Peyer's patch (tissue), 4 donors: ENCODE data around the gene GMPPB.

ENCODE experiments used
- CTCF ChIP-seq, 6 experiments: fragments of 450-650 bp in 4 of 6; fragments of 200-600 bp in 2 of 6; sonication (generic) in 1 of 6; IDR thresholded peaks; one replicate each; pipeline ENCODE4 v1.5.1; 2017 to 2019; ENCODE audit warnings: antibody characterized with exemption in 6 of 6, mild to moderate bottlenecking in 3 of 6, moderate library complexity in 1 of 6
- POLR2A ChIP-seq, 2 donors: fragments of 450-650 bp; IDR thresholded peaks; one replicate each; pipeline ENCODE4 v1.5.1; 2017; ENCODE audit warnings: antibody characterized with exemption in 2 of 2, mild to moderate bottlenecking in 2 of 2, moderate library complexity in 2 of 2

GRCh38 chr3:49734752-49735151, 11.0 kb upstream of the GMPPB start:
- TF ChIP-seq CTCF (IDR thresholded peaks at IDR 0.05) (no peak), POLR2A (IDR thresholded peaks at IDR 0.05) (no peak)
